Stimulated activated CD4-positive, alpha-beta T cell treated with anti-CD3 and anti-CD28 coated beads, Interleukin-12 subunit alpha, Interleukin-12 subunit beta, amount 100 ng/mL, for 4 hours (primary cell): ENCODE results near the gene ATG4A.
A peak's percentile ranks its signal among the peaks of the same experiment; 100 is the strongest.

Experiments
- DNase-seq: peaks from one replicate; pipeline ENCODE4 v3.0.0-alpha.2; 2020

ATG4A gene, protein sequence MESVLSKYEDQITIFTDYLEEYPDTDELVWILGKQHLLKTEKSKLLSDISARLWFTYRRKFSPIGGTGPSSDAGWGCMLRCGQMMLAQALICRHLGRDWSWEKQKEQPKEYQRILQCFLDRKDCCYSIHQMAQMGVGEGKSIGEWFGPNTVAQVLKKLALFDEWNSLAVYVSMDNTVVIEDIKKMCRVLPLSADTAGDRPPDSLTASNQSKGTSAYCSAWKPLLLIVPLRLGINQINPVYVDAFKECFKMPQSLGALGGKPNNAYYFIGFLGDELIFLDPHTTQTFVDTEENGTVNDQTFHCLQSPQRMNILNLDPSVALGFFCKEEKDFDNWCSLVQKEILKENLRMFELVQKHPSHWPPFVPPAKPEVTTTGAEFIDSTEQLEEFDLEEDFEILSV

DNA sequence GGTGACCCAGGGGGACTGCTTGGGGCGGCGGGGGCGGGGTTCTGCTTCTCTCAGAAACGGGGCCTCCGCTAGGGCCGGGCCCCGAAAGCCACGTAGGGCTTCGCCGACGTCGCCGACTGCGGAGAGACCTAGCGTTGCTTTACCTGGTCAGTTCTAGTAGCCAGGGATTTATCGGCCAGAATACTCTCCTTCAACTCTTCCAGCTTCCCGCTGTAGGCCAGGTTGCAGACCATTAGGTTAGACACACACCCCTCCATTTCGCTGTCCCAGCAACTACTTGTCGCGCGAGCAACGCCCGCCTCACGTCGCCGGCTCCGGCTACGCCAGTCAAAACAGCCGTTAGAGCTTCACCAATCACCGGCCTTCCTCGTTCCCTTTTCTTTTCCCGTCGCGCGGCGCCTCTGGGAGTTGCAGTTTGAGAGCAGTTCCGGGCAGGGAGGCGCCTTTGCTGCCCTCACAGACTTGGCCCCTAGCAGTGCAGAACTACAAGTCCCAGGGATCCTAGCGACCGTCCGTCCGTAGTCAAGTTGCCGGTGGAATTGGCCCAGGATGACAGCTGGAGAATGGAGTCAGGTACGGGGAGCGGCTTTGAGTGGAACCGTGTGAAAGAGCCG, at the start of gene ATG4A, which contains the start of gene PSMD10:
TSS of gene ATG4A (plus strand) at position 515 of the 614 bp plus-strand sequence. CDS start at position 564, 49 bp downstream.
TSS of gene PSMD10 (minus strand) at position 279 of the 614 bp plus-strand sequence. CDS start at position 257, 22 bp downstream.
- DNase-seq = peak; percentile 78

DNA sequence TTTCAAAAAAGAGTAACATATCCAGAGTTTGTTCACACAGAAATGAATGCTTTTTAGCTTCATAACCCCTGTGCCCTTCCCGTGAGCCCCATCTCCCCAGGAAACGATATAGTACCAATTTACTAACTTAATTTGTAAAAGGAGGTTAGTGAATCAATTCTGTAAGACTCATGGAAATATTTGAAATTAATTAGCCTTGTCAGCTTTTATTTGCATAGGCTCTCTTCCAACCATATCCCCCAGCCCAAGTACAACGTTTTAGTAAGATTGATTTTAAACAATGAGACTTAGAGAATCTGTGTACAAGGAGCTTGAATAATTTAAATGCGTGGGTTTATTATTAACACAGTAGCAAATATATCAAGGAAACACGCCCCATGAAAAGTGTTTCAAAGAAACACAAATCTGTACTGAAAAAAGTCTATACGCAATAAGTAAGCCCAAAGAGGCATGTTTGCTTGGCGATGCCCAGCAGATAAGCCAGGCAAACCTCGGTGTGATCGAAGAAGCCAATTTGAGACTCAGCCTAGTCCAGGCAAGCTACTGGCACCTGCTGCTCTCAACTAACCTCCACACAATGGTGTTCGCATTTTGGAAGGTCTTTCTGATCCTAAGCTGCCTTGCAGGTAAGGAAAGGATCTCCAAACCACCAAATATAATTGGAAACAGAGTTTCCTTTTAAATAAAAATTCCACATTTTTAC, 46.9 kb upstream of the ATG4A start, which contains the start of gene VSIG1:
TSS of gene VSIG1 (plus strand) at position 512 of the 703 bp plus-strand sequence. CDS start at position 578, 66 bp downstream.
- no peak for DNase-seq

DNA sequence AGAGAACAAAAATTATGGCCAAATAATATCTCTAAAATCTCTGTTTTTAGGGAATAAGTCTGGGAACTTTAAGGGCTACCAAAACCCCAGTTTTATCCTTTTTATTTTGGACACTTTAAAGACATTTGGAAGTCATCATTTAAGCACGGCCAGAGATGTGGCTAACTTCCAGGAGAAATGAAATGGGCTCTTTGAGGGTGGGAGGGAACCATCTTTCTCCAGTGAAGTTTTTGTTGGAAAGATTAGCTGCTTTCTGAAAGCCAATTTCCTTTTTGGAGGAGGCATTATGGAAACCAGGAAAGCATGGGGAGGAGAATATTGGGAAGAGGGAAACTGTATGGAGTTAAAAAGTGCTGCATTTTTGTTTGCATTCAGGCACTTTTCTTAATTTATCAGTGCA, 41.9 kb upstream of the ATG4A start:
- DNase-seq = no peak

DNA sequence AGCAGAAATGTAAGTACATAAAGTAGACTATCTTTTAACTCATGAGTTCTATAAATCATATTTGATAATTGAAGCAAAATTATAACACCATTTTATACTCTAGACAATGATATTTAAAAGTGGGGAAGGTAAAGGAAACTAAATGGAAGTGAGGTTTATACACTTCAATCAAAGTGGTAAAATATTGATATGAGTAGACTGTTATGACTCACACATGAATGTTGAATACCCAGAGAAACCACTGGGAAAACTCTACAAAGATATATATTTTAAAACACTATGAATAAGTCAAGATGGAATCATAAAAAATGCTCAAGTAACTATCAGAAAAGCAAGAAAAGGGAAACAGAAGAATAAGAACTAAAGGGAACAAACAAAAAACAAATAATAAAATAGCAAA, 38.4 kb upstream of the ATG4A start:
- no peak for DNase-seq

DNA sequence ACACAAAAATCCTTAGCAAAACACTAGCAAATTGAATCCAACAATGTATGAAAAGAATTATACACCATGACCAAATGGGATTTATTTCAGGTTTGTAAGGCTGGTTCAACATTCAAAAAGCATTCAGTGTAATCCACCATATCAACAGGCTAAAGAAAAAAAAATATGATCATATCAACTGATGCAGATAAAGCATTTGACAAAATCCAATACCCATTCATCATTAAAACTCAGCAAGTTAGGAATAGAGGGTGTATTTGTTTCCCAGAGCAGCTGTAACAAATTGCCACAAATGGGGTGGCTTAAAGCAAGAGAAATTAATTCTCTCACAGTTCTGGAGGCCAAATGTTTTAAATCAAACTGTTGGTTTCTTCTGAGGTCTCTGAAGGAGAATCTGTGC, 36.0 kb upstream of the ATG4A start:
- DNase-seq = no peak

DNA sequence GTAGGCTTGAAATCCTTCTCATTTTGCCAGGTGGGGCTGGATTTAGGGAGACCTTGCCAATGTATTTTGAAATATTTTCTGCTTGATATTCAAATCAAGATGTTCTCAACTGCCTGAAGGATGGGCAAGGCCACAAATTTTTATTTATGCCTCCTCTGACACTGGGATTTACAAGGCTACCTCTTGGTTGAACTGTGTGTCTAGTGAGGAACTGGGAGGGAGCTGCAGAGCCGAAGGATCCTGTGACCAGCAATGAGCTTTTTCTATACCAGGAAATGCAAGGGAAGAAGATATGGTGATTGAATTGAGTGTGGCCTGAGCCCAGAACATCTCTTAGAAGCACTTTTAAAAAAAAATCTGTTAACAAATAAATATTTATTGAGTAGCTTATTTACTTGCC, 31.8 kb upstream of the ATG4A start:
- no peak for DNase-seq

DNA sequence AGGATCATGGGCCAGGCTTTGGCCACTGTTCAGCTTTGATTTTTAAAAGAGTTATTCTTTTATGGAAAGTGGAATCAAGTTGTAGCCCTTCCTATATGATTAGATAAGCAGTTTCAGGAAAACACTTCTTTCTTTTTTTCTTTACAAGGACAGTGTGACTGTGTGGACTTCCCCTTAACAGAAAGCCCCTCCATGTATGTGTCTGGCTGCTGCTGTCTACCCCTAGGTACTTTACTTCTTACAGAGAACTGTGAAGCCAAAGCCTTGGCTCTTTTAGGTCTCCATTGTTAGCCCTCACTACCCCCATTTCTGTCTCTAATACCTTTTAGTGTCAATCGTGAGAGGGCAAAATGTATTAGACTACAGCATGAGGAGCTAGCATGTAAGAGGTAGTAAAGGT, 27.6 kb upstream of the ATG4A start:
- no peak for DNase-seq

DNA sequence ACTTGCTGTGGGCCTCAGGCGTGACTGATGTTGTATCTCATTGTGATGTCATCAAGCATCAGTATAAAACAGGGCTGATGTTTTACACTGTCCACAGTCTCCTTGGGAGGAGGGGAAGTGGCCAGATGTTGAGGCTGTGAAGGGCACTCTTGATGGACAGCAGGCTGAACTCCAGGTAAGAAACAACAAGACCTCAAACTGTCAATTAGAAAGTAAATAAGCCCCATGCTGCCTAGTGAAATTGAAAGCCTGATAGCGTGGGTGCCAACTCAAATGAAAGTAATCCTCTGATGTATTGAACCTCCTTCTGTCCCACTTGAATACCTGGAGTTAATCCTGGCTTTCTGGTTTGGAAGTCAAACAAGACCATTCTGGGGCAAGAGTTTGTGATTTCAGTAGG, 27.0 kb upstream of the ATG4A start:
- no peak for DNase-seq

DNA sequence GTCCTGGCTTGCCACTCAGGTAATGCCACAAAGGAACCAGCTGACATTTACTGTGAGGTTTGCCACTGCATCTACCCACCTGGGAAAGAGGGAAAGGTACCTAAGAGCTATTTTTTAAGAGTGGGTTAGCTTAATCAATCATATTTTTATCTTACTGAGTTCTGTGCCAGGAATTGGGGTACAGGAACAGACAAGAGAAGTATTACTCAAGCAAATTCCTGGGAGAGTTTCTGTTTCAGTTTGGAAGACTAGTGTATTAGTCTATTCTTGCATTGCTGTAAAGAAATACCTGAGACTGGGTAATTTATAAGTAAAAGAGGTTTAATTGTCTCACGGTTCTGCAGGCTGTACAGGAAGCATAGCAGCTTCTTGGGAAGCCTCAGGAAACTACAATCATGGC, 23.5 kb upstream of the ATG4A start:
- no peak for DNase-seq

DNA sequence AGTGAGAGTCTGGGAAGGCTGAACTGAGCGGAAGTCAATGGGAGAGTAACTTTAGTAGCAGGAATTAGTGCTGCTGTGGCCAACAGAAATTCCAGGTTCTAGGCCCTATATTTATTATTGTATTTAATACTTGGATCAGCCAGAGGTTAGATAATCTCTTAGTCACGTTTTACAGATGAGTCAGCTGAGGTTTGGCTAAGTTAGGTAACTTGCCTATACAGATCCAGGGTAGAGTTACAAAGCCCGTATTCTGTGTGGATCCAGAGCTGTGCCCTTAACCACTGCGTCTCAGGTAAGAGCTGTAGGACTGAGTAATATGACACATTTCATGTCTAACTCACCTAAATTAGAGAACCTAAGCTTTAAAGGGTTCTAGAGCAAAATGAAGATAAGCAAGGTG, 20.7 kb upstream of the ATG4A start:
- DNase-seq = no peak

DNA sequence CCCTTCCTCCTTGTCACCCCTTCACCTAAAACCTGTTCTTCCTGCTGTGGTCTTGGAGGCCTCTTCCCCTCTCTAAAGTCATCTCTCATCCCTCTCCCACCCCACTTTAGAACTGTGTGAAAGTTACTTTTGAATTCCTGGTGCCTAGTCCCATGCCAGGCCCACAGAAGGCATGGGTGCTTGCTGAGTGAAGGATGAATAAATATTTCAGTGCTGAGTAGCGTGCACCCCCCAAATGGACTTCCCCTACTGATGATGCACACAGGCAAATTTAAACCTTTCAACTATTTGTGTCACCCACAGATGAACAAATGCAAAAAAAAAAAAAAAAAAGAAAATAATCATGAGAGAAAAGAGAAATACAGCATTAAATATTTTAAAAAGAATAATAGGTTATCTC, 20.0 kb upstream of the ATG4A start:
- no peak for DNase-seq

DNA sequence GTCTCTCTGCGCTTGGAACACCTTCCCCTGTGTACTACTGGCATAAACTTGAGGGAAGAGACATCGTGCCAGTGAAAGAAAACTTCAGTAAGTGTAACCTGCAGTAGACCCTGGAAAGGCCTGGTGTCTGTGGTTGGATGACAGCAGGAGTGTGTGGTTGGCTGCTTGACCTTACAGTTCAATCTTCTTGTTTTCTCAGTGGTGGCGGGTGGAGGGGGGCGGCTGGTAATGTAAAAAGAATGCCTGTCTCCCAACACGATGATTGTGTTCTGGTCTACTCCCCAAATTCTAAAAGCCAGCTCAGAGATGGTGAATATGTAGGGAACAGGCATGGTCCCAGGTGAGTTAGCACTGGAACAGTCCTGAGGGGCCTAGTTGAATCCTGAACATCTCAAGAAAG, 18.8 kb upstream of the ATG4A start:
- no peak for DNase-seq

DNA sequence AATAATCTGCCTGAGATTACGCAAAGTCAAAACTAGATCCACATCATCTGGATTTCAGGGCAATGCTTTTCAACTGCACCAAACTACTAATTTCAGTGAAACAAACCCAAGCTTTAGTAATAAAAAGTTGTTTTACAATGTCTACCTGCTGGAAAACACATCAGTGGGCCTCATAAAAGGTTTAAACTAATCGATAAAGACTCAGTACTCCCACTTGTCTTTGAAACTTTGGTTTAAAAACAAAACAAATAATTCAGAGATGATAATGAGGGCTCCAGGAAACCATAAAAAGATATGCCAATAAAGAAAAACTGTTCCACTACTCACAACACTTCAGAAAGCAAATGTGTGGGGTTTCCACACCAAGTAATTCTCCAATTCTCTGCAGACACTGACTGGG, 10.5 kb upstream of the ATG4A start:
- no peak for DNase-seq

DNA sequence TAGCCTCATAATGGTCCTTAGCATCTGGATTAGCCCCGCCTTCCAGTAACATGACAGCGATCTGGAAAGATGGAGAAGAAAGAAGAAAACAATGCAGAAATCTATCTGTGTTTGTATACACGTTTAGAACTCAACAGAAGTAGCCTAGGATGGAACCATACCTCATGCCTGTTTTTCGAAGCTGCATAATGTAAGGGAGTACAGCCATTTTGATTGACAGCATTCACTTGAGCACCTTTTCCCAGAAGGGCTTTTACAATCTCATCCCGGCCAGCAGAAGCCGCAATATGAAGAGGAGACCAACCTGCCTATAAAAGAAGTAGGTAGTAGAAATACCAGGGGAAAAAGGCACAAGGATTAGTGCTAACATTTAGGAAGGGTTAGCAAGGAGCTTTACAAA, 3.8 kb upstream of the ATG4A start:
- no peak for DNase-seq

DNA sequence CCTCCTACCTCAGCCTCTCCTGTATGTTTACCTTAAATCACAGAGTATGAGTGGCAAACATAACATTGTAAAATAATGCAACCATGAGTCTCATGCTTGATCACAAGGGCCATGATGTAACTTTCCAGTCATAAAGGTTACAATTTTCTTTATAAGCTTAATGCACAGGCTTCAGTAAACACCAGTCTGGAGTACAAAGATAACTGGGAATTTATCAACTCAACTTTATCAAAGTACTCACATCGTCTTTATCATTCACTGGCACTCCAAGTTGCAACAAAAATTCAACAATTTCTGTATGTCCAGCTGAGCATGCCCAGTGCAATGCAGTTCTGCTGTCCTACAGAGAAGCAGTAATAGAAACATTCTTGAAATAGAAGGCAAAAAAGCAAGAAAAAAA, 3.1 kb upstream of the ATG4A start:
- no peak for DNase-seq

DNA sequence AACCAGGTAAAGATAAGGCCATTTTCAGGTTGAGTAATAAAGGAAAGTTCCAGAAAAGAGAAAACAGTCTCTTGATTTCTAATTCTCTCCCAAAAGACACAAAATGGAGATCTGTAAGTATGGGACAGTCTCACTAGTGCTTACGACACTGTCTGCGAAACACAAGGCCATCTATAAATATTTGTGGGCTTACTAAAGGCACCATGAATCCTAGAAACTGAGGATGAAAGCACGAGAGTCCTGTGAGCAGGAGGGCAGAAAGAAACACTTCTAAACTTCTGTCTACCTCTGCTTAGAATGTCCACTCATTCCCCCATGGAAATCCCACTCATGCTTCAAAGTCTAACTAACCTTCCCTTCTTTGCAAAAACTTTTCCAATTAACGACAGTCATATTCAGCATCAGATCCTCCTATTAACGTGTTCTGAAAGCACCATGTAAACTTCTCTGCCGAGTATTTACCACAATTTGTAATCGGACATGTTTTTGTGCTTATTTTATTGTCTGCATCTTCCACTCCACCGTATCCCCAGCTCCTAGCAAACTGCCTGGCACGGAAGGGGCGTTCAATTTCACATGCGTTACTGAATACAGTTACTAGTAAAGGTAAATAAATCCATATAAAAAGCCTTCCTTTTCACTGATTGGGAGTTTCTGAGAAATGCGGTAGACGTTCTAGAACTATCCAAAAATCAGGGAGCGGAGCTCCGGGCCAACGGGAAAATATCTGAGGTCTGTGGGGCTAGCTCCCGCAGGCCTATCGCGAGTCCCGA, 901 bp upstream of the ATG4A start:
- no peak for DNase-seq

DNA sequence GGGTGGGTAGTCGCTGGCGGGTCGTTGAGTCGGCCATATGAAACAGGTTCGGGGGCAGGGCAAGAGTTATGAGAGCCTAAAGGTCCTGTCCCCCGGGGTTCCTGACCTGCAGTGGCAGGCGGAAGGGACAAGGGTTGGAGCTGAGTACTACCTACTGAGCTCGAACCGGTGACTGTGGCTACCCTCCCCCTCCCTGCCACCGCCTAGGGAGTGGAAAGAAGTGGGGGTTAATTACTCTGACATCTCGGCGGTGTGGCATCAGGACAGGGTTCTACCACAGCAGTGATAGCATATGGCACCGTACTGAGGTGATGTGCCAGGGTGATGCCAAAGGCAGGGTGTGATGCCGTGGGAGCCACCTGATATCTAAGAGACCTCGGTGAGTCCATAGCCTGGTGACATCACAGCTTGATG, 307 bp downstream of the ATG4A start:
- no peak for DNase-seq

DNA sequence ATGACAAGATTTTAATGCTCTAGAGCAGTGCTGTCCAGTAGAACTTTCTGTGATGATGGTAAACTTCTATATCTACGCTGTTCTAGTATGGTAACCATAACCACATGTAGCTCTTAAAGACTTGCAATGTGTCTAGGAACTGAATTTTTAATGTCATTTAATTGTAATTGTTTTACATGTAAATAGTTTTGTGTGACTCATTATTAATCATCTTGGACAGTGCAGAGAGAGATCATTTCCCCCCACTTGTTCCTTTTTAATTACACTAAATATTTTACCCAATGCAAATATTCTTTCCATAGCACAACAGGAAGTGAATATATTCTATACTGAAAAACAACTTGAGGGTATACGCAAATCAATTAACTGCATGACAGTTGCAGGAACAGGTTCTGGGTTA, 5.8 kb downstream of the ATG4A start:
- no peak for DNase-seq

DNA sequence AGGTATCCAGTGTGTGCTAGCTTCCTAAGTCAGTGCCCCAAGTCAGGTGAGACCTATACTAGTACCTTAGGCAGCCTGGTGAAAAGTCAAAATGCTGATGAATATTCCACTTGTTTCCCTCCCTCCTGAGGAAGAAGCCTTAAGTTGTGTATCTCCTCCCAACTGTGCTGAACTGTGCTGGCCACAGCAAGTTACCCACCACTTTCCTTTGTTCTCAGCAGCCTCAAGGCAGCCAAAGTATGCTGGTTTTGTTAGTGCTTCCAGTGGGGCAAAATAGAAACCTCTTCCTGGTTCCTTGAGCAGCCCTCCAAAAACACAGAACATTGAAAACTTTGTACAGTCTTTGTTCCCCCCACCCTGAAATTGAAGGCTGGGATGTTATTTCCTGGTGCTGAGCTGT, 13.9 kb downstream of the ATG4A start:
- DNase-seq = no peak

DNA sequence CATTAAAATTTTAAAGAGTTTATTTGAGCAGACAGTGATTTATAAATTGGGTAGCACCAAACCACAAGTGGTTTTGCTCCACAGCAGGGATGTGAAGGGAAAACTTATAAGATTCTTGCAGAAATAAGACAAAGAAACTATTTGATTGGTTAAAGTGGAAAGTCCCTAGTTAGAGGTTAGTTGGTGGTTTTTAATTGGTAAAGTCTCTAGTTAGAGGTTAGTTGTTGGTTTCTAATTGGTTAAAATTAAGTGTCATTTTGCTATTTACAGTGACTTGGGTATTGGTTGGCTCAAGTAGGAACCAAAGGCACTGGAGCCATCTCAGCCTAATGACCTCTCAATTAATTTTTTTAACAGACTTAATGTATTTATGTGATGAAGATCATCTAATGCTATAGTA, 23.0 kb downstream of the ATG4A start:
- no peak for DNase-seq

DNA sequence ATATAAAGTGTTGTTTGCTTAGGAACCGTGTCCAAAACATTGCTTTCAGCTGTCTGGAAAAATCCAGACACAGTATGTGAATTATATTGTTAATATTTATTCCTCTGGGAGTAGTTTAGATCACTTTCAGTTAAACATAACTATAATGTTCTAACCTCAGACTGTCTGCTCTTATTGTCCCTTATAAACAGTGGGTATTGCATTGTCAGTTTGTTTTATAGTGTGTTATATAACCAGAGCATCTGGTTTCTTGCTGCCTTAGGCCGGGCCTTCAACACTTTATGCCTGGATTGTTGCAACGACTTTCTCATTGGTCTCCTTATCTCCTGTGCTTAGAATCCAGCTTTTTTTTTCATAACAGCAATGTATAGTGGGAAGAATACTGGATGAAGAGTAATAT, 26.4 kb downstream of the ATG4A start:
- no peak for DNase-seq

DNA sequence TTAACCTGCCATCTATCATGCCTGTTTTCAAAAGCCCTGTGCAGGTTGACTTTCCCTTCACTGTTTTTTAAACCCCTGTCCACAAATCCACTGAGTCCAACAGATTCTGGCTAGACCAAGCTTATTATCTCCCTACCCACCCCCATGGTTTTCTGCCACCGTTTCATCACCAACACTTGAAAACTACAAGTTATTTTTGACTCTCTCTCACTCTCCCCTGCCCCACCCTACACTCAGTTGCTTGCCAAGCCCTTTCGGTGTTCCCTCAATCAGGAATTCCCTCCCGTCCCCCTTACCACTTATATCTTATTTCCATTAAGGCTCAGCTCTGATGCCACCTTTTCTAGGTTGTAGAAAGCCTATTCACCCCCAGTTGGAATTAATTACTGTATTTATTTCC, 29.7 kb downstream of the ATG4A start:
- no peak for DNase-seq

DNA sequence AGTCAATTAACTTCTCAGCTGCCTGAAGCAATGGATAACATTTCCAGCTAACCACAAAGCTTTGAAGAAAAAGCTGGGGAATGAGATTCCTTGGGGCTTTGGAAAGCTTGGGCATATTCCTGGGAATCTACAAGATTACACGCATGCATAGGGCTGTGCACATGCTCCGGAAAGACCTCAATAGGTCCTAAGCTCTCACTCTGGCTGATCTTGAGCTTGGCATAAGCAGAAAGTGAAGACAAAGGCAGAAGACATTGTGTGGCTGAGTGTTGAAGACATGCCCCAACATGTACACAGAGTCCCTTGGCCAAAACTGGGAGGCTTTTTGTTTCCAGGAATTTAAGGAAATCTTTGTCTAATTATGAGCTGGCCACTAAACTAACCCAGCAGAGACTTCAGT, 31.2 kb downstream of the ATG4A start:
- DNase-seq = no peak
